Measurements from ENCODE around the gene AOC2. TPM values are rescaled to one million over a fixed set of nuclear protein-coding genes. Genes with fewer than 3 reads are reported as not detected.

Gene AOC2
- total RNA-seq, 1 donor from 2014 or later: 4.1 TPM

GRCh38 chr17:42821176-42821575, 23.2 kb upstream of the AOC2 start:
- Mint-ChIP-seq H3K4me1 (ENCODE audit: low read depth) (peaks cover 5% of the 10 kb centered on the region), H3K36me3 (ENCODE audit: insufficient read depth) (peaks cover 10% of the 10 kb centered on the region), H3K9me3 (ENCODE audit: low read depth) (no peaks in the 10 kb centered on the region), H3K27me3 (no peaks in the 10 kb centered on the region), H3K4me3 (ENCODE audit: low read depth) (no peak overlapping the region), H3K27ac (no peak overlapping the region)
- TF ChIP-seq CTCF (IDR thresholded peaks at IDR 0.05; ENCODE audit: unreplicated experiment): no peak
- no peak for DNase-seq (ENCODE audit: low spot score, unreplicated experiment)

GRCh38 chr17:42827472-42827871, 16.9 kb upstream of the AOC2 start:
- Mint-ChIP-seq H3K9me3 (ENCODE audit: low read depth) (no peaks in the 10 kb centered on the region), H3K4me1 (ENCODE audit: low read depth) (peaks cover 11% of the 10 kb centered on the region), H3K4me3 (ENCODE audit: low read depth) (no peak overlapping the region), H3K27me3 (peaks cover 23% of the 10 kb centered on the region), H3K27ac (no peak overlapping the region), H3K36me3 (ENCODE audit: insufficient read depth) (no peaks in the 10 kb centered on the region)
- no peak for DNase-seq (ENCODE audit: low spot score, unreplicated experiment)
- no peak for TF ChIP-seq CTCF (IDR thresholded peaks at IDR 0.05; ENCODE audit: unreplicated experiment)

DNA sequence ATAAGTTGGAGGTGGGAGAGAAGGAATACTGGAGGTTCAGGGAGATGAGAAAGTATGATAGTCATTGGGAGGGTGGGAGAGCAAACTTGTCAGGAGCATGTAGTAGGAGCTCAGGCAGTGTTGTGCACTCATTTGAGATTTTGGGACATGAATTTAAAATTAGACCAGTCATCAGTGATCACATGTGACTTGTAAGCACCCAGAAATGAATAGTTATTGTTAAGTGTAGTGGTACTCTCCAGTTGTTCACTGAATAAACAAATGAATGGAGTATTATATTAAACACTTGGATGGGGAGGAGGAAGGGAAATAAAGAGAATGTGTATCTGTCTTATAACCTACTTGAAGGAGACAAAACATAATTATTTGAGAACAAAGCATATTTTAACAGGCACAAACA, 13.4 kb upstream of the AOC2 start:
- DNase-seq (ENCODE audit: low spot score, unreplicated experiment): no peak
- TF ChIP-seq CTCF (IDR thresholded peaks at IDR 0.05; ENCODE audit: unreplicated experiment): no peak
- Mint-ChIP-seq H3K27ac (no peak overlapping the region), H3K27me3 (peaks cover 23% of the 10 kb centered on the region), H3K9me3 (ENCODE audit: low read depth) (no peaks in the 10 kb centered on the region), H3K4me3 (ENCODE audit: low read depth) (peak overlapping the region; percentile 12), H3K36me3 (ENCODE audit: insufficient read depth) (peaks cover 2% of the 10 kb centered on the region), H3K4me1 (ENCODE audit: low read depth) (peaks cover 18% of the 10 kb centered on the region)

DNA sequence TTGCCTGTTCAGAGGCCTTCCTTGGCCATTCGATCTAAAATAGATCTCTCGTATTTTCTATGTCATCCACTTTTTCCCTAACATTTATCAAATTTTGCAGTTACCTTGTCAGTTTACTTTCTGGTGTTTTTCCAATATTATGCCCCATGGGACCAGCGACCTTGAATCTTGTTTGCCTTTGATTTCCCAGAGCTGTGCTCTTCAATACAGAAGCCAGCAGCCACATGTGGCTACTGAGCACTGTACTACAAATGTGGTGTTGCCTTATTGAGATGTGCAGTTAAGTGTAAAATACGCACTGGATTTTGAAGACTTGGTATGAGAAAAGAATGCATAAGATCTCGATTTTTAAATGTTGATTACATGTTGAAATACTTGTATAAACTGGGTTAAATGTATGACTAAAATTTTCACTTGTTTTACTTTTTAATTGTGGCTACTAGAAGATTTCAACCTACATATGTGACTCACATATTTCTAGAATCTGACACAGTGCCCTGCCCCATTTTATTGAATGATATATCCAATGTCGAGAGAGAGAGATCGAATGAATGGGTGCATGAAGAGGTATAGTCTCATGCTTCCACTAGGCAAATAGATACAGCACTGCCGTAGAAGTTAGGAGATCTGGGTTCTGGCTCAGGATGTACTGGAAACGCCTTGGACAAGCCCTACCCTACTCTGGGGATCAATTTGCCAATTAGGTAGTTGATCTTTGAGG, 12.0 kb upstream of the AOC2 start:
- Mint-ChIP-seq H3K27ac (peak overlapping the region; percentile 98), H3K9me3 (ENCODE audit: low read depth) (no peaks in the 10 kb centered on the region), H3K4me3 (ENCODE audit: low read depth) (peak overlapping the region; percentile 95), H3K36me3 (ENCODE audit: insufficient read depth) (peaks cover 4% of the 10 kb centered on the region), H3K27me3 (peaks cover 17% of the 10 kb centered on the region), H3K4me1 (ENCODE audit: low read depth) (peaks cover 18% of the 10 kb centered on the region)
- TF ChIP-seq CTCF (IDR thresholded peaks at IDR 0.05; ENCODE audit: unreplicated experiment): no peak
- DNase-seq (ENCODE audit: low spot score, unreplicated experiment): no peak

- Mint-ChIP-seq H3K36me3 (ENCODE audit: insufficient read depth) (peaks cover 8% of the 10 kb centered on the region), H3K9me3 (ENCODE audit: low read depth) (no peaks in the 10 kb centered on the region), H3K27me3 (peaks cover 9% of the 10 kb centered on the region), H3K27ac (peak within 1 kb of the TSS; percentile 98), H3K4me3 (ENCODE audit: low read depth) (peak within 1 kb of the TSS; percentile 95), H3K4me1 (ENCODE audit: low read depth) (peaks cover 18% of the 10 kb centered on the region)
- TF ChIP-seq CTCF (IDR thresholded peaks at IDR 0.05; ENCODE audit: unreplicated experiment): no peak
- peak; percentile 77 for DNase-seq (ENCODE audit: low spot score, unreplicated experiment)
Observed at GRCh38 chr17:42832934-42833766, 11.2 kb upstream of the AOC2 start, which contains the start of gene PSME3. Gene PSME3, plus strand, starts transcription at chr17:42833397. Its CDS starts 235 bp downstream, at chr17:42833632.

All from progenitor cell of endocrine pancreas (in vitro differentiated cells).